Neural crest cell (in vitro differentiated cells): ENCODE data around the gene GRK5. TPM values are rescaled to one million over a fixed set of nuclear protein-coding genes. Genes with fewer than 3 reads are reported as not detected.

Experiments
- DNase-seq: peaks from one replicate; pipeline ENCODE4 v3.0.0; 2021; ENCODE audit warnings: low read depth, mixed read lengths, low spot score
- H3K27ac Mint-ChIP-seq: one replicate; pipeline ENCODE4 v1.8.0; 2021; ENCODE audit warnings: mild to moderate bottlenecking, mixed read lengths; ENCODE audit not compliant: unreplicated experiment
- H3K27me3 Mint-ChIP-seq: 2 replicates; pipeline ENCODE4 v1.8.0; 2021; ENCODE audit warnings: low read depth, mild to moderate bottlenecking, mixed read lengths
- H3K36me3 Mint-ChIP-seq: 2 replicates; pipeline ENCODE4 v1.8.0; 2021; ENCODE audit warnings: low read depth, mild to moderate bottlenecking, mixed read lengths
- H3K4me1 Mint-ChIP-seq: 2 replicates; pipeline ENCODE4 v1.8.0; 2021; ENCODE audit warnings: mixed read lengths
- H3K4me3 Mint-ChIP-seq: one replicate; pipeline ENCODE4 v1.8.0; 2021; ENCODE audit warnings: mild to moderate bottlenecking, mixed read lengths
- H3K9me3 Mint-ChIP-seq: 2 replicates; pipeline ENCODE4 v1.8.0; 2021; ENCODE audit warnings: mixed read lengths
- microRNA-seq: library from miRNA; unstranded; fragments of <30 nt; microRNA quantifications from one replicate; pipeline ENCODE4, GENCODE V29; 2020
- total RNA-seq: library from RNA; stranded (reverse); gene quantifications from 2 replicates; pipeline ENCODE4 v1.2.1, GENCODE V29; 2021
- TF ChIP-seq, protein P1 (sequence below): fragments of 200-600 bp; sonication (generic); conservative IDR thresholded peaks from 2 replicates; pipeline ENCODE4 v1.5.0; 2021; ENCODE audit warnings: antibody characterized with exemption, mild to moderate bottlenecking

Gene GRK5
- total RNA-seq, 1 donor from 2014 or later, result 13.5 TPM

GRCh38 chr10:119502618-119503155, 295.3 kb downstream of the GRK5 start:
- Mint-ChIP-seq H3K27me3 (no peaks in the 10 kb centered on the region), H3K4me1 (peaks cover 28% of the 10 kb centered on the region), H3K9me3 (no peaks in the 10 kb centered on the region), H3K27ac (no peak overlapping the region), H3K36me3 (no peaks in the 10 kb centered on the region), H3K4me3 (no peak overlapping the region)
- DNase-seq, result no peak
- TF ChIP-seq, protein P1, sequence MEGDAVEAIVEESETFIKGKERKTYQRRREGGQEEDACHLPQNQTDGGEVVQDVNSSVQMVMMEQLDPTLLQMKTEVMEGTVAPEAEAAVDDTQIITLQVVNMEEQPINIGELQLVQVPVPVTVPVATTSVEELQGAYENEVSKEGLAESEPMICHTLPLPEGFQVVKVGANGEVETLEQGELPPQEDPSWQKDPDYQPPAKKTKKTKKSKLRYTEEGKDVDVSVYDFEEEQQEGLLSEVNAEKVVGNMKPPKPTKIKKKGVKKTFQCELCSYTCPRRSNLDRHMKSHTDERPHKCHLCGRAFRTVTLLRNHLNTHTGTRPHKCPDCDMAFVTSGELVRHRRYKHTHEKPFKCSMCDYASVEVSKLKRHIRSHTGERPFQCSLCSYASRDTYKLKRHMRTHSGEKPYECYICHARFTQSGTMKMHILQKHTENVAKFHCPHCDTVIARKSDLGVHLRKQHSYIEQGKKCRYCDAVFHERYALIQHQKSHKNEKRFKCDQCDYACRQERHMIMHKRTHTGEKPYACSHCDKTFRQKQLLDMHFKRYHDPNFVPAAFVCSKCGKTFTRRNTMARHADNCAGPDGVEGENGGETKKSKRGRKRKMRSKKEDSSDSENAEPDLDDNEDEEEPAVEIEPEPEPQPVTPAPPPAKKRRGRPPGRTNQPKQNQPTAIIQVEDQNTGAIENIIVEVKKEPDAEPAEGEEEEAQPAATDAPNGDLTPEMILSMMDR, result no peak

DNA sequence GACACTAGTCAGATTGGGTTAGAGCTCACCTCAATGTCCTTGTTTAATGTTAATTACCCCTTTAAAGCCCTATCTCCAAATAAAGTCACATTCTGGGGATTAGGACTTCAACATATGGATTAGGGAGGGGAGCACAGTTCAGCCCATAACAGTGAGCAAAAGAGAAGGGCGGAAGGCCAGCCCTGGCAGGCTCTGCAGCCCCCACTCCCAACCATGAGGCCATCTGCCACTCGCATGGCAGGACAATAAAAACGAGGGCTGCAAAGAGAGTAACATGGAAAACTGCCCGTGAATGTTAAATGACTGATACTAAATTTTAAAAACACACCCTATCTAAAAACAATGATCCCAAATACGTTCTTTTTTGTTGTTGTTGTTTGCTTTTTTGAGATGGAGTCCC, 296.4 kb downstream of the GRK5 start:
- H3K27me3 Mint-ChIP-seq, result no peaks in the 10 kb centered on the region
- TF ChIP-seq, protein P1, result no peak
- H3K4me3 Mint-ChIP-seq, result no peak overlapping the region
- H3K9me3 Mint-ChIP-seq, result no peaks in the 10 kb centered on the region
- no peaks in the 10 kb centered on the region for H3K36me3 Mint-ChIP-seq
- no peak overlapping the region for H3K27ac Mint-ChIP-seq
- no peak for DNase-seq
- H3K4me1 Mint-ChIP-seq, result peaks cover 28% of the 10 kb centered on the region

GRCh38 chr10:119504651-119505050, 297.3 kb downstream of the GRK5 start:
- DNase-seq, result no peak
- TF ChIP-seq, protein P1, result no peak
- H3K4me3 Mint-ChIP-seq, result no peak overlapping the region
- peaks cover 24% of the 10 kb centered on the region for H3K4me1 Mint-ChIP-seq
- H3K9me3 Mint-ChIP-seq, result no peaks in the 10 kb centered on the region
- no peaks in the 10 kb centered on the region for H3K36me3 Mint-ChIP-seq
- H3K27ac Mint-ChIP-seq, result peak overlapping the region; percentile 73
- no peaks in the 10 kb centered on the region for H3K27me3 Mint-ChIP-seq

DNA sequence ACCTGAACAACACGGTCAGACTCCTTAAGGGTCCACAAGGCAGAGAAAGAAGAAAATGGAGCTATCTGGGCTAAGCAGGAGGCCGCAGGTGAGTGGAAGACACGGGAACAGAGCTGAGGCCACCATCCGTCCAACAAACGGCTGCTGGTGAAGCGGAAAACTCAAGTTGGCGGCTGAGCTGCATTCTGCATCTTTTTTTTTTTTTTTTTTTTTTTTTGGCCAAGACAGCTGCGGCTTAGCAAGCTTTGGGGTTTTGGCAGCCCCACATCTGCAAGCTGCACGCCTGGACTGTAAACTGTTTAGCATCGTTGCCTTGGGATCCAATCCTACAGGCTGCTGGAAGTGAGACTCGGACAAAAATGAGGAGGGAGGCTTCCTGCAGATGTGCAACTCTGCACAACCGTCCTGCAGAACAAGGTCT, 297.8 kb downstream of the GRK5 start:
- H3K4me3 Mint-ChIP-seq, result no peak overlapping the region
- TF ChIP-seq, protein P1, result no peak

More for the DNA sequence above, 297.8 kb downstream of the GRK5 start:
- H3K4me1 Mint-ChIP-seq, result peaks cover 24% of the 10 kb centered on the region
- no peaks in the 10 kb centered on the region for H3K36me3 Mint-ChIP-seq
- H3K9me3 Mint-ChIP-seq, result no peaks in the 10 kb centered on the region
- H3K27me3 Mint-ChIP-seq, result no peaks in the 10 kb centered on the region
- peak overlapping the region; percentile 73 for H3K27ac Mint-ChIP-seq
- DNase-seq, result no peak

Small RNA genes lying within 50 kb of the gene (microRNA-seq; reads per million reads assigned to microRNA genes)
- not detected for gene MIR4681

Other genes with a start within 250 kb of the GRK5 start
- 2.8 and 3.0 TPM in 2 replicates for gene NANOS1, start 177.9 kb upstream of the GRK5 start, total RNA-seq
- 163 and 169 TPM in 2 replicates for gene EIF3A, start 126.8 kb upstream of the GRK5 start, total RNA-seq
- gene DENND10, start 103.5 kb upstream of the GRK5 start, total RNA-seq, result 48.1 and 49.3 TPM in 2 replicates
- gene SFXN4, start 41.9 kb upstream of the GRK5 start, total RNA-seq, result 17.2 and 19.9 TPM in 2 replicates
- gene PRDX3, start 28.8 kb upstream of the GRK5 start, total RNA-seq, result 144 and 147 TPM in 2 replicates